ENCODE data around the gene MT1G. TPM values are rescaled to one million over a fixed set of nuclear protein-coding genes. Genes with fewer than 3 reads are reported as not detected.

MT1G gene
- total and polyA plus RNA-seq, 2 experiments from 2014 or later, result 184 to 1,014 TPM

DNA sequence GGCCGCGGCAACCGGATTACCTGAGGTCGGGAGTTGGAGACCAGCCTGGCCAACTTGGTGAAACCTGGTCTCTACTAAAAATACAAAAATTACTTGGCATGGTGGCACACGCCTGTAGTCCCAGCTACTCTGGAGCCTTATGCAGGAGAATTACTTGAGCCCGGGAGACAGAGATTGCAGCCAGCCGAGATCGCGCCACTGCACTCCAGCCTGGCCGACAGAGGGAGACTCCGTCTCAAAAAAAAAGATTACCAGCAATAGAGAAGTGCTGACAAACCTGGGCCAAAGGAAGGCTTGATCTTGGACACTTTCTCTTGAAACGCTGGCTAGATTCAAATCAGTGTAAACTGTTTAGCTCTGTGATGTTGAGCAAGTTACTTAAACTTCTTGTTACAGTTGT, 6.1 kb upstream of the MT1G start:
- H3K4me1 Mint-ChIP-seq, result peaks cover 45% of the 10 kb centered on the region
- ATAC-seq (peak; percentile 11), DNase-seq (ENCODE audit: low spot score) (peak; percentile 66)
- H3K79me2 ChIP-seq (replicated peaks; ENCODE audit: insufficient read depth), result no peaks in the 10 kb centered on the region
- peak overlapping the region; percentile 100 for H3K27ac ChIP-seq (ENCODE audit: low read depth)
- H3K27me3 Mint-ChIP-seq (ENCODE audit: insufficient read depth, low read depth, poor library complexity), result peaks cover 67% of the 10 kb centered on the region
- no peaks in the 10 kb centered on the region for H3K9me3 Mint-ChIP-seq
- no peaks in the 10 kb centered on the region for H4K20me1 ChIP-seq (replicated peaks; ENCODE audit: insufficient read depth)
- peaks cover 50% of the 10 kb centered on the region for H3K4me1 ChIP-seq (ENCODE audit: insufficient read depth)
- H3K27ac Mint-ChIP-seq, result peak overlapping the region; percentile 83
- no peak overlapping the region for H2AFZ ChIP-seq
- peaks cover 49% of the 10 kb centered on the region for H3K27me3 ChIP-seq (ENCODE audit: insufficient read depth)
- TF ChIP-seq, protein P1, sequence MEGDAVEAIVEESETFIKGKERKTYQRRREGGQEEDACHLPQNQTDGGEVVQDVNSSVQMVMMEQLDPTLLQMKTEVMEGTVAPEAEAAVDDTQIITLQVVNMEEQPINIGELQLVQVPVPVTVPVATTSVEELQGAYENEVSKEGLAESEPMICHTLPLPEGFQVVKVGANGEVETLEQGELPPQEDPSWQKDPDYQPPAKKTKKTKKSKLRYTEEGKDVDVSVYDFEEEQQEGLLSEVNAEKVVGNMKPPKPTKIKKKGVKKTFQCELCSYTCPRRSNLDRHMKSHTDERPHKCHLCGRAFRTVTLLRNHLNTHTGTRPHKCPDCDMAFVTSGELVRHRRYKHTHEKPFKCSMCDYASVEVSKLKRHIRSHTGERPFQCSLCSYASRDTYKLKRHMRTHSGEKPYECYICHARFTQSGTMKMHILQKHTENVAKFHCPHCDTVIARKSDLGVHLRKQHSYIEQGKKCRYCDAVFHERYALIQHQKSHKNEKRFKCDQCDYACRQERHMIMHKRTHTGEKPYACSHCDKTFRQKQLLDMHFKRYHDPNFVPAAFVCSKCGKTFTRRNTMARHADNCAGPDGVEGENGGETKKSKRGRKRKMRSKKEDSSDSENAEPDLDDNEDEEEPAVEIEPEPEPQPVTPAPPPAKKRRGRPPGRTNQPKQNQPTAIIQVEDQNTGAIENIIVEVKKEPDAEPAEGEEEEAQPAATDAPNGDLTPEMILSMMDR (conservative IDR thresholded peaks at IDR 0.05; ENCODE audit: low read depth in 2 of 2), result peak; percentile 71 to 75
- TF ChIP-seq, protein P2, sequence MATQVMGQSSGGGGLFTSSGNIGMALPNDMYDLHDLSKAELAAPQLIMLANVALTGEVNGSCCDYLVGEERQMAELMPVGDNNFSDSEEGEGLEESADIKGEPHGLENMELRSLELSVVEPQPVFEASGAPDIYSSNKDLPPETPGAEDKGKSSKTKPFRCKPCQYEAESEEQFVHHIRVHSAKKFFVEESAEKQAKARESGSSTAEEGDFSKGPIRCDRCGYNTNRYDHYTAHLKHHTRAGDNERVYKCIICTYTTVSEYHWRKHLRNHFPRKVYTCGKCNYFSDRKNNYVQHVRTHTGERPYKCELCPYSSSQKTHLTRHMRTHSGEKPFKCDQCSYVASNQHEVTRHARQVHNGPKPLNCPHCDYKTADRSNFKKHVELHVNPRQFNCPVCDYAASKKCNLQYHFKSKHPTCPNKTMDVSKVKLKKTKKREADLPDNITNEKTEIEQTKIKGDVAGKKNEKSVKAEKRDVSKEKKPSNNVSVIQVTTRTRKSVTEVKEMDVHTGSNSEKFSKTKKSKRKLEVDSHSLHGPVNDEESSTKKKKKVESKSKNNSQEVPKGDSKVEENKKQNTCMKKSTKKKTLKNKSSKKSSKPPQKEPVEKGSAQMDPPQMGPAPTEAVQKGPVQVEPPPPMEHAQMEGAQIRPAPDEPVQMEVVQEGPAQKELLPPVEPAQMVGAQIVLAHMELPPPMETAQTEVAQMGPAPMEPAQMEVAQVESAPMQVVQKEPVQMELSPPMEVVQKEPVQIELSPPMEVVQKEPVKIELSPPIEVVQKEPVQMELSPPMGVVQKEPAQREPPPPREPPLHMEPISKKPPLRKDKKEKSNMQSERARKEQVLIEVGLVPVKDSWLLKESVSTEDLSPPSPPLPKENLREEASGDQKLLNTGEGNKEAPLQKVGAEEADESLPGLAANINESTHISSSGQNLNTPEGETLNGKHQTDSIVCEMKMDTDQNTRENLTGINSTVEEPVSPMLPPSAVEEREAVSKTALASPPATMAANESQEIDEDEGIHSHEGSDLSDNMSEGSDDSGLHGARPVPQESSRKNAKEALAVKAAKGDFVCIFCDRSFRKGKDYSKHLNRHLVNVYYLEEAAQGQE (IDR thresholded peaks at IDR 0.05; ENCODE audit: unreplicated experiment), result no peak
- H3K36me3 ChIP-seq (ENCODE audit: insufficient read depth), result no peaks in the 10 kb centered on the region
- H3K36me3 Mint-ChIP-seq (ENCODE audit: low read depth), result peaks cover 16% of the 10 kb centered on the region
- no peaks in the 10 kb centered on the region for H3K9me2 ChIP-seq (ENCODE audit: insufficient read depth)
- H3K4me3 ChIP-seq, result no peak overlapping the region; the same call in 1 of the 2 replicates
- peaks cover 12% of the 10 kb centered on the region for H3F3A ChIP-seq (replicated peaks; ENCODE audit: low read depth)
- peak overlapping the region; percentile 36 for H3K4me3 Mint-ChIP-seq
- peak overlapping the region; percentile 93; the same call in 1 of the 2 replicates for H3K4me2 ChIP-seq

DNA sequence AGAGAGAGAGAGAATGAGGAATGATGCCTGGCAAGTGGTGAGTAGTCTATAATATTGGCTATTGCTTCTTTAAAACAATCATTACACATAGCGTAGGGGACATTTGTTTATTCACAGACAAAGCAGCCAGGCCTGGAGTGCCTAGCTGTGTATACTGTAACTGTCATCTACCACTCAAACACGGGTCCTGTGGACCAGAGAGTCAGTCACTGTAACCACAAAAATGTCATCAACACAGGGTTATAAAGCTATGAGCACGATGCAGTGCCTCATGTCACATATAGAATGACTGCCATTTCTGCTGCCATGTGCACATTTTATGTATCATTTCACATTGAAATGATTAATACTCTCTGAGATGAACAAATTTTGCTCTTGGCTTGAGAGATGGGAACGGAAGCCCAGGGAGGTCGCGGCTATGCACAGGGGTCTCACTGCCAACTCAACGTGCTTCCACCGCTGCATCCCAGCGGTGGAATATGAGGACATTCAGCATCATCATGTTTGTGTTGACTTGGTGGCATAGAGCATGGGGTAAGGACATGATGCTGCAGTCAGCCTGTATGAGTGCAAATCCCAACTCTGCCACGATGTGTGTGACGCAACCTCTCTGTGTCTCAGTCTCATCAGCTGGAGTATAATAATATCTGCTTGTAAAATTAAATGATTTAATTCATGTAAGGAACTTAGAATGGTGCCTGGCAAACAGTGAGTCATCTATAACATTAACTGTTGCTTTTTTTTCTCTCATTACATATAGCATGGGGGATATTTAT, 5.1 kb upstream of the MT1G start:
- H3K9me3 Mint-ChIP-seq, result peaks cover 3% of the 10 kb centered on the region; the same call in 1 of the 3 replicates
- Histone ChIP-seq H3K27me3 (ENCODE audit: insufficient read depth) (peaks cover 59% of the 10 kb centered on the region), H3K27ac (ENCODE audit: low read depth) (no peak overlapping the region), H2AFZ (no peak overlapping the region), H3K4me1 (ENCODE audit: insufficient read depth) (peaks cover 58% of the 10 kb centered on the region), H3K9me2 (ENCODE audit: insufficient read depth) (no peaks in the 10 kb centered on the region), H3K79me2 (replicated peaks; ENCODE audit: insufficient read depth) (no peaks in the 10 kb centered on the region), H3K4me3 (no peak overlapping the region), H4K20me1 (replicated peaks; ENCODE audit: insufficient read depth) (no peaks in the 10 kb centered on the region), H3K4me2 (no peak overlapping the region), H3K36me3 (ENCODE audit: insufficient read depth) (no peaks in the 10 kb centered on the region), H3F3A (replicated peaks; ENCODE audit: low read depth) (peaks cover 19% of the 10 kb centered on the region)
- peaks cover 16% of the 10 kb centered on the region for H3K36me3 Mint-ChIP-seq (ENCODE audit: low read depth)
- H3K27me3 Mint-ChIP-seq (ENCODE audit: insufficient read depth, low read depth, poor library complexity), result peaks cover 77% of the 10 kb centered on the region
- DNase-seq (ENCODE audit: low spot score) (peak; percentile 16), ATAC-seq (no peak)
- H3K4me3 Mint-ChIP-seq, result no peak overlapping the region
- H3K27ac Mint-ChIP-seq, result no peak overlapping the region
- TF ChIP-seq JUNB (IDR thresholded peaks at IDR 0.05; ENCODE audit: unreplicated experiment) (no peak), CREB1 (CRISPR knock-in tag; IDR thresholded peaks at IDR 0.05; ENCODE audit: low read depth) (no peak), NANOG (IDR thresholded peaks at IDR 0.05; ENCODE audit: borderline replicate concordance) (no peak), ZNF331 (CRISPR knock-in tag; IDR thresholded peaks at IDR 0.05; ENCODE audit: low read depth) (no peak), POLR2AphosphoS5 (IDR thresholded peaks at IDR 0.05; ENCODE audit: low read depth) (no peak), ZNF114 (CRISPR knock-in tag; IDR thresholded peaks at IDR 0.05) (no peak)
- TF ChIP-seq, protein P2 (IDR thresholded peaks at IDR 0.05; ENCODE audit: unreplicated experiment), result no peak
- TF ChIP-seq, protein P1 (conservative IDR thresholded peaks at IDR 0.05; ENCODE audit: low read depth in 2 of 2), result no peak
- TF ChIP-seq, protein P3, sequence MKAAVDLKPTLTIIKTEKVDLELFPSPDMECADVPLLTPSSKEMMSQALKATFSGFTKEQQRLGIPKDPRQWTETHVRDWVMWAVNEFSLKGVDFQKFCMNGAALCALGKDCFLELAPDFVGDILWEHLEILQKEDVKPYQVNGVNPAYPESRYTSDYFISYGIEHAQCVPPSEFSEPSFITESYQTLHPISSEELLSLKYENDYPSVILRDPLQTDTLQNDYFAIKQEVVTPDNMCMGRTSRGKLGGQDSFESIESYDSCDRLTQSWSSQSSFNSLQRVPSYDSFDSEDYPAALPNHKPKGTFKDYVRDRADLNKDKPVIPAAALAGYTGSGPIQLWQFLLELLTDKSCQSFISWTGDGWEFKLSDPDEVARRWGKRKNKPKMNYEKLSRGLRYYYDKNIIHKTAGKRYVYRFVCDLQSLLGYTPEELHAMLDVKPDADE (IDR thresholded peaks at IDR 0.05), result no peak
- peaks cover 53% of the 10 kb centered on the region for H3K4me1 Mint-ChIP-seq

All from GM23338 (cell line).